Activated CD4-positive, alpha-beta memory T cell treated with anti-CD3 and anti-CD28 coated beads, Interleukin-2, amount 10 ng/mL, durations not matched to agents 7 days and 5 days (primary cell): ENCODE measurements around the gene COL4A6. TPM values are rescaled to one million over a fixed set of nuclear protein-coding genes. Genes with fewer than 3 reads are reported as not detected.
"Not testable (repeated sequence)": the region's sequence is repeated elsewhere in the genome, so short reads cannot be mapped to it uniquely, and the experiment has no call there.

Source experiments
- CTCF ChIA-PET: fragments of 350-600 bp; sonication (Branson Sonifier 250); formaldehyde crosslinking; loops from one replicate; lab custom pipeline; 2021; ENCODE audit warnings: antibody characterized with exemption, inconsistent platforms; lab: Charles Lee
- POLR2A ChIA-PET: fragments of 350-600 bp; sonication (Branson Sonifier 250); formaldehyde crosslinking; loops from one replicate; lab custom pipeline; 2021; ENCODE audit warnings: antibody characterized with exemption; lab: Charles Lee
- DNase-seq: peaks from one replicate; pipeline ENCODE4 v3.0.0-alpha.2; 2020
- H3K27ac Mint-ChIP-seq: one replicate; pipeline ENCODE4 v1.8.0; 2021; ENCODE audit warnings: mild to moderate bottlenecking, mixed read lengths
- H3K27me3 Mint-ChIP-seq: one replicate; pipeline ENCODE4 v1.8.0; 2021; ENCODE audit warnings: mixed read lengths
- H3K36me3 Mint-ChIP-seq: one replicate; pipeline ENCODE4 v1.8.0; 2021; ENCODE audit warnings: low read depth, mixed read lengths
- H3K4me1 Mint-ChIP-seq: one replicate; pipeline ENCODE4 v1.8.0; 2021; ENCODE audit warnings: mixed read lengths
- H3K4me3 Mint-ChIP-seq: one replicate; pipeline ENCODE4 v1.8.0; 2021; ENCODE audit warnings: mild to moderate bottlenecking, mixed read lengths
- H3K9me3 Mint-ChIP-seq: one replicate; pipeline ENCODE4 v1.8.0; 2021; ENCODE audit warnings: mixed read lengths
- total RNA-seq, 2 experiments: library from RNA; stranded (reverse); gene quantifications; one replicate each; pipeline ENCODE4 v1.2.3, GENCODE V29; 2021

Gene COL4A6
- not detected for total RNA-seq

GRCh38 chrX:108438110-108438623 is at the start of gene COL4A6:
COL4A6 (minus strand) TSS chrX:108438422; CDS start chrX:108438196, 226 bp downstream.
- Mint-ChIP-seq H3K36me3 (no peaks in the 10 kb centered on the region), H3K27ac (no peak within 1 kb of the TSS), H3K9me3 (no peaks in the 10 kb centered on the region), H3K4me1 (no peaks in the 10 kb centered on the region), H3K4me3 (no peak within 1 kb of the TSS), H3K27me3 (peaks cover 25% of the 10 kb centered on the region)
- CTCF ChIA-PET = no interaction called here
- no peak for DNase-seq
- POLR2A ChIA-PET = no interaction called here

DNA sequence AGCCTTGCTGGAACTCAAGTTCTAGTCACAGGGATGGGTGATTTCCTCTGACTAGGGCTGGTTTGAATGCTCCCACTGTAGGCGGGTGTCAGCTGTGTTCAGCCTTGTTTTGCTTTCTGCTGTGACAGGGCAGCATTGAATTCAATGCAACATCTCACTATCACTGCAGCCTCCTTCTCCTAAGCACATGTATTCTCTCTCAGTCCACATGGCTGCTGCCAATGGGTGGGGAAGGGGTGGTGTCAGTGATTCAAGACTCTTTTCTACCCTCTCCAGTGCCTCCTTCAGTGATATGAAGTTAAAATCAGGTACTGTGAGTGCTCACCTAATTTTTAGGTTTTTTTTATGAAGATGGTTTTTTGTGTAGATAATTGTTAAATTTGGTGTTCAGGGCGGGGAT is 47.7 kb upstream of the COL4A6 start:
- no peak overlapping the region for H3K4me3 Mint-ChIP-seq
- no peaks in the 10 kb centered on the region for H3K9me3 Mint-ChIP-seq
- ChIA-PET POLR2A (no interaction called here), CTCF (no interaction called here)
- no peak overlapping the region for H3K27ac Mint-ChIP-seq
- H3K4me1 Mint-ChIP-seq = no peaks in the 10 kb centered on the region
- DNase-seq = no peak
- no peaks in the 10 kb centered on the region for H3K36me3 Mint-ChIP-seq
- no peaks in the 10 kb centered on the region for H3K27me3 Mint-ChIP-seq

DNA sequence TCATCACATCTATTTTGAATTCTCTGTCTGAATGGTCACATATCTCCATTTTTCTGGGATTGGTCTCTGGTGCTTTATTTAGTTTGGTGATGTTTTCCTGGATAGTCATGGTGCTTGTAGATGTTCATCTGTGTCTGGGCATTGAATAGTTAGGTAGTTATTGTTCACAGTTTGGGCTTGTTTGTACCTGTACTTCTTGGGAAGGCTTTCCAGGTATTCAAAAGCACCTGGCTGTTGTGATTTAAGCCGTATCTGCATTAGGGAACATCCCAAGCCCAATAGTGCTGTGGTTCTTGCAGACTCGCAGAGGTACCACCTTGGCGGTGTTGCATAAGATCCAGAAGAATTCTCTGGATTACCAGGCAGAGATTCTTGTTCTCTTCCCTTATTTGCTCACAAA is 46.0 kb upstream of the COL4A6 start:
- POLR2A ChIA-PET = no interaction called here
- no peak for DNase-seq

GRCh38 chrX:108481528-108481927 is 43.3 kb upstream of the COL4A6 start:
- H3K36me3 Mint-ChIP-seq, H3K9me3 Mint-ChIP-seq, POLR2A ChIA-PET, CTCF ChIA-PET, H3K27me3 Mint-ChIP-seq, H3K4me3 Mint-ChIP-seq, H3K4me1 Mint-ChIP-seq, H3K27ac Mint-ChIP-seq, DNase-seq: not testable (repeated sequence)

More for the DNA sequence above, 46.0 kb upstream of the COL4A6 start:
- CTCF ChIA-PET = no interaction called here
- Mint-ChIP-seq H3K4me1 (no peaks in the 10 kb centered on the region), H3K27ac (no peak overlapping the region), H3K27me3 (no peaks in the 10 kb centered on the region), H3K4me3 (no peak overlapping the region), H3K36me3 (no peaks in the 10 kb centered on the region), H3K9me3 (no peaks in the 10 kb centered on the region)

DNA sequence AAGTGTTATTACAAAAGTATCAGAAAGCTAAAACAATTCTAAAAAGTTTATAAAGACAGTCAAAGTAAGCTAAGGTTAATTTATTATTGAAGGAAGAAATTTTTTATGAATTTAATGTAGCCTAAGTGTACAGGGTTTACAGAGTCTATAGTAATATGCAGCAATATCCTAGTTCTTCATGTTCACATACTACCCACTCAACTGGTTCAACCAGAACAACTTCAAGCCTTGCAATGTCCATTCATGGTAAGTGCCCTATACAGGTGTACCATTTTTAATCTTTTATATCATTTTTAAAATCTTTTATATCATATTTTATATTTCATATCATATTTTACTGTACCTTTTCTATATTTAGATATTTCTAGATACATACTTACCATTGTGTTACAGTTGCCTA is 35.8 kb upstream of the COL4A6 start:
- no peaks in the 10 kb centered on the region for H3K36me3 Mint-ChIP-seq
- H3K4me1 Mint-ChIP-seq = no peaks in the 10 kb centered on the region
- H3K27me3 Mint-ChIP-seq = no peaks in the 10 kb centered on the region
- POLR2A ChIA-PET = no interaction called here
- no peak for DNase-seq
- H3K9me3 Mint-ChIP-seq = peaks cover 2% of the 10 kb centered on the region
- CTCF ChIA-PET = no interaction called here
- H3K4me3 Mint-ChIP-seq = no peak overlapping the region
- no peak overlapping the region for H3K27ac Mint-ChIP-seq

- ChIA-PET POLR2A (no interaction called here), CTCF (no interaction called here)
- H3K27me3 Mint-ChIP-seq = no peaks in the 10 kb centered on the region
- H3K4me1 Mint-ChIP-seq = no peaks in the 10 kb centered on the region
- H3K9me3 Mint-ChIP-seq = no peaks in the 10 kb centered on the region
- no peaks in the 10 kb centered on the region for H3K36me3 Mint-ChIP-seq
- H3K27ac Mint-ChIP-seq = no peak overlapping the region
- no peak overlapping the region for H3K4me3 Mint-ChIP-seq
- DNase-seq = no peak
Observed at GRCh38 chrX:108468486-108468885, 30.3 kb upstream of the COL4A6 start.

DNA sequence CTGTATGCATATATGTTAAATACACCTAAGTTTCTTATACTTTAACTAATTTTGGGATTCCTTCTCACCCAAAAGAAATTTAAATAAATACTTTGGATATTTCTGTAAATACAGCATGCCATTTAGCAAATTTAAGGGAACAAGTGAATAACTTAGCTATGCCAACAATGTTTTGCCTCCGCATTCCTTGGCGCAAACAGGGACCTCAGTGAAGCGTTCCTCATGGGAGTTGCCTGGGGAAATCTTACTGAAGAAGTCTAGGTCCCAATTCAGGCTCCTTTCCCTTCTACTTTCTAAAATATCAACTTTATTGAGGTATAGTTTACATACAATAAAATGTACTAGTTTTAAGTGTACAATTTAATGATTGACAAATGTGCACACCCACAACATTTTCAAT is 26.4 kb upstream of the COL4A6 start:
- ChIA-PET CTCF (no interaction called here), POLR2A (no interaction called here)
- Mint-ChIP-seq H3K36me3 (no peaks in the 10 kb centered on the region), H3K27me3 (no peaks in the 10 kb centered on the region), H3K27ac (no peak overlapping the region), H3K4me1 (no peaks in the 10 kb centered on the region), H3K9me3 (no peaks in the 10 kb centered on the region), H3K4me3 (no peak overlapping the region)
- no peak for DNase-seq

- DNase-seq = no peak
- ChIA-PET CTCF (no interaction called here), POLR2A (no interaction called here)
- Mint-ChIP-seq H3K27me3 (no peaks in the 10 kb centered on the region), H3K9me3 (no peaks in the 10 kb centered on the region), H3K4me1 (no peaks in the 10 kb centered on the region), H3K4me3 (no peak overlapping the region), H3K27ac (no peak overlapping the region), H3K36me3 (no peaks in the 10 kb centered on the region)
Observed at GRCh38 chrX:108456971-108457477, 18.8 kb upstream of the COL4A6 start.

- Mint-ChIP-seq H3K27ac (no peak overlapping the region), H3K9me3 (no peaks in the 10 kb centered on the region), H3K4me1 (no peaks in the 10 kb centered on the region), H3K4me3 (no peak overlapping the region), H3K36me3 (no peaks in the 10 kb centered on the region), H3K27me3 (no peaks in the 10 kb centered on the region)
- DNase-seq = no peak
- ChIA-PET CTCF (no interaction called here), POLR2A (no interaction called here)
Observed at GRCh38 chrX:108453841-108454240, 15.6 kb upstream of the COL4A6 start.

DNA sequence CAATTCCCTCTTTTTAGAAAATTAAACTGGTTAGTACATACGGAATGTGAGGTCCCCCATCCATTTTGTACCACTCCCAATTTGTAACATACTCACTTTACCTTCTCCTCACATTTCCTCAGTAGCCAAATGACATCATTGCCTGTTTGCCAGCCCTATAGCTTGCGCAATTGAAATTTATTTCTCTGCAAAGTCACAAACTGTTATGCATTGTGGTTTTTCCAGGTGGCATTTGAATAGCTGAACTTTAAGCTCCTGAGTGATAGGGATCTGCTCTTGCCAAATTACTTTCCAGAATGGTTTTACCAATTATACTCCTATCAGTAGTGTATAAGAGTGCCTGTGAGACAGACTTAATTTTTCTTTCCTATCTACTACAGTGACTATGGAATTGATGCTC is 9.1 kb upstream of the COL4A6 start:
- no peaks in the 10 kb centered on the region for H3K36me3 Mint-ChIP-seq
- no peaks in the 10 kb centered on the region for H3K4me1 Mint-ChIP-seq
- H3K4me3 Mint-ChIP-seq = no peak overlapping the region
- ChIA-PET CTCF (no interaction called here), POLR2A (no interaction called here)
- no peaks in the 10 kb centered on the region for H3K9me3 Mint-ChIP-seq
- H3K27me3 Mint-ChIP-seq = no peaks in the 10 kb centered on the region
- H3K27ac Mint-ChIP-seq = no peak overlapping the region
- no peak for DNase-seq

- Mint-ChIP-seq H3K9me3 (no peaks in the 10 kb centered on the region), H3K36me3 (no peaks in the 10 kb centered on the region), H3K27ac (no peak overlapping the region), H3K4me3 (no peak overlapping the region), H3K4me1 (no peaks in the 10 kb centered on the region), H3K27me3 (peaks cover 19% of the 10 kb centered on the region)
- no peak for DNase-seq
- POLR2A ChIA-PET = no interaction called here
- CTCF ChIA-PET = no interaction called here
Observed at GRCh38 chrX:108442901-108443464, 4.8 kb upstream of the COL4A6 start.

- no peaks in the 10 kb centered on the region for H3K9me3 Mint-ChIP-seq
- H3K4me1 Mint-ChIP-seq = no peaks in the 10 kb centered on the region
- no peak overlapping the region for H3K4me3 Mint-ChIP-seq
Observed at GRCh38 chrX:108439961-108440696, 1.9 kb upstream of the COL4A6 start.

GRCh38 chrX:108439426-108439942 is 1.3 kb upstream of the COL4A6 start, which contains the start of gene COL4A5:
COL4A5 (plus strand) TSS chrX:108439838; CDS start chrX:108440126, 288 bp downstream.
- DNase-seq = no peak
- ChIA-PET POLR2A (no interaction called here), CTCF (no interaction called here)
- H3K27ac Mint-ChIP-seq = no peak within 1 kb of the TSS
- no peaks in the 10 kb centered on the region for H3K4me1 Mint-ChIP-seq
- H3K4me3 Mint-ChIP-seq = peak within 1 kb of the TSS; percentile 39
- no peaks in the 10 kb centered on the region for H3K9me3 Mint-ChIP-seq
- no peaks in the 10 kb centered on the region for H3K36me3 Mint-ChIP-seq
- peaks cover 25% of the 10 kb centered on the region for H3K27me3 Mint-ChIP-seq

More at GRCh38 chrX:108439961-108440696, 1.9 kb upstream of the COL4A6 start:
- H3K27ac Mint-ChIP-seq = no peak overlapping the region
- no peak for DNase-seq
- no peaks in the 10 kb centered on the region for H3K36me3 Mint-ChIP-seq
- peaks cover 25% of the 10 kb centered on the region for H3K27me3 Mint-ChIP-seq
- ChIA-PET CTCF (no interaction called here), POLR2A (no interaction called here)
